ENCODE data around the gene POP7.
"Not testable (repeated sequence)": the region's sequence is repeated elsewhere in the genome, so short reads cannot be mapped to it uniquely, and the experiment has no call there.

Gene POP7

DNA sequence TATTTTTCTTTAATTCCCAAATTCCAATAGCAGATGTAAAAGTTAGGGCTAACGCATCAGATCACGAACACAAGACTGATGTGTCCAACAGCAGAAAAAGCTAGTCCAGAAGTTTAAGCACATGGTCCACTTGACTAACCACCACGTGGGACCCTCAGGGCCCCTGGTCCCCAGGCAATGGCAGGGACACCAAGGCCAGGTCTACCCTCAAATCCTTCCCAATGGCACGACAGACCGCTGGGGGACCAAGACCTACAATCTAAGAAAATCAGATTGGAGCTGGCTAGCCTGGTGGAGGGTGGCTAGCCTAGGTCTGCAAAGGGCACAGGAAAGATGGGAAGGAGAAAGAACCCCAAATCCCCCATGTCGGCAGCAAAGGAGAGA is 13.4 kb upstream of the POP7 start:
- DNase-seq (ENCODE audit: low read depth) = no peak

DNA sequence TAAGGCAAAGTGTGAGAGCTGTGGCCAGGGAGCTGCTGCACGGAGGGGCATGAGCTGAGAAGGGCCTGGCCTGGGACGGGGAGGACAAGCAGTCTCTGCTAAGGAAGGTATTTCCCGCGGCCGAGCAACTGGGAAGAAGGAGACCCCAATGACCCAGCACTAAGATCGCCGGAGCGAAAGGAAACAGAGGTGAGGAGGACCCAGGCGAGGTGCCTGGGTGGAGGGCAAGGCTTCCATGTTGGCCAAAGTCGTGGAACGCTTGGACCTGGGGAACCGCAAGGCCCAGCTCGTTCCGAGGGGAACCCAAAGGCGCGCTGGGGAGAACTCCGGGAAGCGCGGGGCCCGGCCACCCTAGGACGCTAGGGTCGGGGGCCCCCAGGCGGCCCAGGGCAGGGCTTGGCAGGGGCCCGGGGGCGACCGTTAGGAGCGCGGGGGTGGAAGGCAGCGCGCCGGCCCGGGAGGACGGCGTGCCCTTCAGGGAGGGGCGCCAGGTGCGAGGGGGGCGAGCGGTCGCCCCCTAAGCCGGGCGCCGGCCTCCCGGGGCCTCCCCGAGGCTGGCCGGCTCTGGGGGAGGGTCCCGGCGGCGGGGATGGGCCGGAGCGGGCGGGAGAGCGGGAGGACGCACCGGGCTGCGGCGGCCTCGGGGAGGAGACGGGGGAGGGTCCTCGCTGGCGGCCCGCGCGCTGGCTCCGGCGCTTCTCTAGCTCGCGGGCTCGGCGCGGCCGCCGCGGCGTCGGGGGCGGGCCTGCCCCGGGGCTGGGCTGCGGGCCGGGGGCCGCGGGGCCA is 12.4 kb upstream of the POP7 start:
- DNase-seq (ENCODE audit: low read depth) = peak; percentile 19

DNA sequence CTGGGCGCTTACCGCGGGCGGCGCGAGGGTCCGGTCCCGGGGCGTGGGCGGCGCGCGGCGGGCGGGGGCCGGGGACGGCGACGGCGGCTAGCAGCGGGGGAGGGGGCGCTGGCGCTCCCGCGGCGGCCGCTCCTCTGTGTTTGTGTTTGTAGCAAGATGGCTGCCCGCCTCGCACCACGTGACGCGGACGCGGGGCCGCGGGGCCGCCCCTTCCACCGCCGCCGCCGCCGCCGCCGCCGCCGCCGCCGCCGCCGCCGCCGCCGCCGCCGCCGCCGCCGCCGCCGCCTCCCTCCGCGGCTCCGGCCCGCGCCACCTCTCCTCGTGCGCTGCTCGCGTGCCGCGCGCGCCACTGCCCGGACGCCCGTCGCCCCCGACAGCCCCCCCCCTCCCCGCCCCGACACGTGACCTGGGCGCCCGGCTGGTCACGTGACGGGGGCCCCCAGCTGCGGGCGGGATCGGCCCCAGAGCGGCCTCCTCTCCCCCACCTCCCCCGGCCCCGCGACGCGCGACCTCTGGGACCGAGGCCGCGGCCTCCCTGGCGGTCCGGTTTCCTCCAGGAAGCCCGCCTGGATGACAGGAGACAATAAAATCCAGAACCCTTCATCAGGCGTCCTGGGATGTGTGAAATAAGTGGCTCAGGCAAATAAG is 11.7 kb upstream of the POP7 start, which contains the start of gene GIGYF1:
Gene GIGYF1 (minus strand): TSS at position 153 of the 648 bp plus-strand sequence. CDS start 6,012 bp downstream, outside the sequence.
- peak; percentile 65 for DNase-seq (ENCODE audit: low read depth)

DNA sequence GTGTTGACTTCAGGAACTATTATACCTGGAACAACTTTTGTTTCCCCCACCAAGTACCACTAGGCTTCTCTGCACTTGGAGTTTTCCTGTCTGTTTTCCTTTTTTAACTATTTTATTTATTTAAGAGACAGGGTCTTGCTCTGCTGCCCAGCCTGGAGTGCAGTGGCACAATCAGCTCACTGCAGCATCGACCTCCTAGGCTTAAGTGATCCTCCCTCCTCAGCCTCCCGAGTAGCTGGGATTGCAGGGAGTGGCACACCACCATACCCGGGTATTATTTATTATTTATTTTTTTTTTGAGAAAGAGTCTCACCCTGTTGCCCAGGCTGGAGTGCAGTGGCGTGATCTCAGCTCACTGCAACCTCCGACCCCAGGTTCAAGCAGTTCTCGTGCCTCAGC is 9.8 kb upstream of the POP7 start:
- no peak for DNase-seq (ENCODE audit: low read depth)

DNA sequence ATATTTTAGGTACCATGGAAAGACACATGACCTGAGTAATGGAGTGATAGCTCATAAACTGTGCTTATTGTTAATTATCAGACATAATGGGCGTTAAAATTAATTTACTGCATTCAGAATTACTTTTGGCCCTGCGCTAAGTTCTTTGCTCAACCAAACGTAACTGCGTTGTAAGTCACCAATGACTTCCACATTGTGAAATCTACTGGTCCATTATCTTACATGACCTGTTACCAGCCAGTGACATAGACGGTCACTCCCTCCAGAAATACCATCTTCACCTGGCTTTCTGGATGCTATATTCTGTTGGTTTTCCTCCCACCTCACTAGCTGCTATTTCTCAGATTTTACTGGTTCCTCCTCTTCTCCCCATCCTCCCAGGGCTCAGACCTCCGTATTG is 6.9 kb upstream of the POP7 start:
- no peak for DNase-seq (ENCODE audit: low read depth)

DNA sequence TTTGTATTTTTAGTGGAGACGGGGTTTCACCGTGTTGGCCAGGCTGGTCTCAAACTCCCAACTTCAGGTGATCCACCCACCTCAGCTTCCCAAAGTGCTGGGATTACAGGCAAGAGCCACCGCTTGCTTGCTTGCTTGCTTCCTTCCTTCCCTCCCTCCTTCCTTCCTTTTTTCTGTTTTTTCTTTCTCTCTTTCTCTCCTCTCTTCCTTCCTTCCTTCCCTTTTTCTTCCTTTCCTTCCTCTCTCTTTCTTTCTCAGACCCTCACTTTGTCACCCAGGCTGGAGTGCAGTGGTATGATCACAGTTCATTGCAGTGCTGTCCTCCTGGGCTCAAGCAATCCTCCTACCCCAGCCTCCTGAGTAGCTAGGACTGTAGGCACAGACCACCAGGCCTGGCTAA is 4.8 kb upstream of the POP7 start:
- DNase-seq (ENCODE audit: low read depth) = not testable (repeated sequence)

DNA sequence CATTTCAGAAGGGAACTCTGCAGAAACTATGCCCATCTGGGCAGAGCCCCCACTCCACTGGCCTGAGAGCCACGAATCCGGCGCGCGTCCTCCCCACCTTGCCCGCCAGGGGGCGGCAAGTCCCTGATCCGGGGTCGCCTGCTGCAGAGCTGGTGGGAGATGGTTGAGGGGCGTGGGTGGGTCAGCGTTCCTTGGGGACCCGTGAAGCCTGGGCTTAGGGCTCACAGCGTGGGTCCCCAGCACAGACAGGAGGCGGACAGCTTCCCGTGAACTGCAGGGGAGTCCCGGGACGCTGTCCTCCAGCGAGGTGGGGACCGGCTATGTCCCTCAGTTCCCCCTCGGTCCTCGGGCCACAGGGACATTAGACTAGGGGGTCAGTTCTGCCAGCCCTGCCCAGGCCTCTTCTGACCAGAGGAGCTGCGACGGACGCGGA is 585 bp upstream of the POP7 start:
- DNase-seq (ENCODE audit: low read depth) = peak; percentile 71

DNA sequence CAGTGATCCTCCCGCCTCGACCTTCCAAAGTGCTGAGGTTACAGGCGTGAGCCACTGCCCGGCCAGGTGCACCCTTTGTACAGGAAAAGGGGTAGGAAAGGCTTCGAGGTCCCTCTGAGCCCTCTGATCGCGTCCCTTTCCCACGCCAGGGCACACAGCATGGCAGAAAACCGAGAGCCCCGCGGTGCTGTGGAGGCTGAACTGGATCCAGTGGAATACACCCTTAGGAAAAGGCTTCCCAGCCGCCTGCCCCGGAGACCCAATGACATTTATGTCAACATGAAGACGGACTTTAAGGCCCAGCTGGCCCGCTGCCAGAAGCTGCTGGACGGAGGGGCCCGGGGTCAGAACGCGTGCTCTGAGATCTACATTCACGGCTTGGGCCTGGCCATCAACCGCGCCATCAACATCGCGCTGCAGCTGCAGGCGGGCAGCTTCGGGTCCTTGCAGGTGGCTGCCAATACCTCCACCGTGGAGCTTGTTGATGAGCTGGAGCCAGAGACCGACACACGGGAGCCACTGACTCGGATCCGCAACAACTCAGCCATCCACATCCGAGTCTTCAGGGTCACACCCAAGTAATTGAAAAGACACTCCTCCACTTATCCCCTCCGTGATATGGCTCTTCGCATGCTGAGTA is 871 bp downstream of the POP7 start:
- no peak for DNase-seq (ENCODE audit: low read depth)

DNA sequence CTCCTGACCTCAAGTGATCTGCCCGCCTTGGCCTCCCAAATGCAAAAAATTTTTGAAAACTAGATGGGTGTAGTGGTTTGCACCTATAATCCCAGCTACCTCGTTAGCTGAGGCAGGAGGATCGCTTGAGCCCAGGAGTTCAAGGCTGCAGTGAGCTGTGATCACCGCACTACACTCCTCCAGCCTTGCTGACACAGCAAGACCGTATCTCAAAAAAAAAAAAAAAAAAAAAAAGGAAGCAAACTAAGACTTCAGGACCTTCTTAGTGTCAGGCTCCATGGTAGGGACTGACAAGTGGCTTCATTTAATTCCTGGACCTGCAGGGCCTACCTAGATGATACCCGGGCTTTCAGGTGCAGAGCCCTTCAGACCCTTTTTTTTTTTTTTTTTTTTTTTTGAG is 2.5 kb downstream of the POP7 start:
- DNase-seq (ENCODE audit: low read depth) = no peak

DNA sequence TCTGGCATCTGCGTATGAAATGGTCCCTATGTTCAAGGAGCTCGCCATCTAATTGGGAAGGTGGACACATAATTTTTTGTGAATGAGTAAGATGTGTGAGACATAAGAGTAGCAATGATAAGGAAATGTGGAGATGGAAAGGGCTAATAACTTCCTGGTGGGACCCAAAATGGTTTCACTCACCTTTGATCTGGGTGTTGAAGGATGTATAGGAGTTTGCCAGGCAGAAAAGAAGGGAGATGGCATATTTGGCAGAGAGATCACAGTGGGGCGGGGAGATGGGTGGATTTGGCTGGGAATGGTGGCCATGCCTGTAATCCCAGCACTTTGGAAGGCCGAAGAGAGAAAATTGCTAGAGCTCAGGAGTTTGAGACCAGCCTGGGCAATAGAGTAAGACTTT is 4.5 kb downstream of the POP7 start:
- DNase-seq (ENCODE audit: low read depth) = no peak

DNA sequence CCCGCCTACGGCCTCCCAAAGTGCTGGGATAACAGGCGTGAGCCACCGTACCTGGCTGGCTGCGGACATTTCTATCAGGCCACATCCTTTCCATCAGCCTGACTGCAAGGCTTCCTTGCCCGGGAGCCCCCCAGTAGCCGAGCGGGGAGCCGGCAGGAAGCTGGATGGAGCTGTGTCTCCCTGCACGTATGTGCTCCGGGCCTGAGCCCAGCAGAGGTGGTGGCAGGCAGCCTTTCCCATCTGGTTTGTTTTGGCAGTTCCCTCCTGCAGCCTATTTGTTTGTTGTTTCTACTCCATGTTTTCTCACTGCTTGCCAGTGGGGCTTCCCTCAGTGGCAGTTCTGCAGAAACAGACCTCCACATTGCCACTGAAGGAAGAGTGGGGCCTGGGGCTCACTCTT is 5.4 kb downstream of the POP7 start:
- DNase-seq (ENCODE audit: low read depth) = no peak

DNA sequence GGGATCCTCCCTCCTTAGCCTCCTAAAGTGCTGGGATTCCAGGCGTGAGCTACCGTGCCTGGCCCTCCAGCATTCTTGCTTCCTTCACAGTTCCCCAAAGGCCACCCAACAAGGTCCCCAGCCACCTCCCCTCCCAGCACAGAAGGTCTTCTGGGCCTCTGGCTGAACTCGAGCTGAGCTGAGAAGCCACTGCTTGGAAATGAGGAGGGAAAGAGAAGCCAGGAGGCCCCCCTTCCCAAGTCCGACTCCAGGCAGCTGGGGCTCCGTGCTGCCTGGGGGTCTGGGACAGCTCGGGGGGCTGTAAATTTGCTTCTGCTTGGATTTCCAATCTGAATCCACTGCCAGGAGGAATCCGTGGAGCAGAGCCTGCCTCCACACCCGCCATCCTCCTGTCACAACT is 8.8 kb downstream of the POP7 start:
- DNase-seq (ENCODE audit: low read depth) = no peak

DNA sequence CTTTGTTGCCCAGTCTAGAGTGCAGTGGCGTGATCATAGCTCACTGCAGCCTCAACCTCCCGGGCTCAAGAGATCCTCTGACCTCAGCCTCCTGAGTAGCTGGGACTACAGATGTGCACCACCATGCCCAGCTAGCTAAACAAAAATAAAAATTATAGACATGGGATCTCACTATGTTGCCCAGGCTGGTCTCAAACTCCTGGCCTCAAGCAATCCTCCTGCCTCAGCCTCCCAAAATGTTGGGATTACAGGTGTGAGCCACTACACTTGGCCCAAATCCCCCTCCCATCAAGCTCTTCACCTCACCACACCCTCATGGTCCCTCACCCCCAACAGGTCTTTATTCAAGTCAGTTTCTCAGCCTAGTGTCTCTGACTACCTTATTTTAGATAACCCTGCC is 11.2 kb downstream of the POP7 start:
- not testable (repeated sequence) for DNase-seq (ENCODE audit: low read depth)

DNA sequence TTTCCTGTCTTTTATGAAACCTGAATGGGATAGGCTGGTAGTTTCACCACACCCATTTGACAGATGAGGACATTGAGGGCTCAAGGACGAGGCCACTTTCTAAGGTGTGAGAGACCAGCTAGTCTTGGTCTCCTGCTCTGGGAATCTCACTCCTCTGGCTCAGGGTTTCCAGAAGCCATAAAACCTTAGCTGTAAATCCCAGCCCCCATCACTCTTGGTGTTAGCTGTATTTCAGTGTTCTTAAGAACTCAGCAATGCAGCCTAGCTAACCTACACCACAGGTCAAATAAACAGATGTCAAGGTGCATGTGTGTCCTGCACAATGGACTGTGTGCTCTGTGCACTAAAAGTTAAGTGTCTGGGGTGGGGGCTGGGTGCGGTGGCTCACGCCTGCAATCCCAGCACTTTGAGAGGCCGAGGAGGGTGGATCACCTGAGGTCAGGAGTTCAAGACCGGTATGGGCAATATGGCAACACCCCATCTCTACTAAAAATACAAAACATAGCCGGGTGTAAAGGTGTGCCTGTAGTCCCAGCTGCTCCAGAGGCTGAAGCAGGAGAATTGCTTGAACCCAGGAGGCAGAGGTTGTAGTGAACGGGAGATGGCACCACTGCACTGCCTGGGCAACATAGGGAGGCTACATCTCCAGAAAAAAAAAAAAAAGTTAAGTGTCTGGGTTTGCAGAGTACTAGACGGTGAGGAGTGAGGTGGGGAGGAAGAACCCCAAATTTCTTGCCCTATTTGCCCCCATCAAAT is 13.8 kb downstream of the POP7 start:
- peak; percentile 69 for DNase-seq (ENCODE audit: low read depth)

DNA sequence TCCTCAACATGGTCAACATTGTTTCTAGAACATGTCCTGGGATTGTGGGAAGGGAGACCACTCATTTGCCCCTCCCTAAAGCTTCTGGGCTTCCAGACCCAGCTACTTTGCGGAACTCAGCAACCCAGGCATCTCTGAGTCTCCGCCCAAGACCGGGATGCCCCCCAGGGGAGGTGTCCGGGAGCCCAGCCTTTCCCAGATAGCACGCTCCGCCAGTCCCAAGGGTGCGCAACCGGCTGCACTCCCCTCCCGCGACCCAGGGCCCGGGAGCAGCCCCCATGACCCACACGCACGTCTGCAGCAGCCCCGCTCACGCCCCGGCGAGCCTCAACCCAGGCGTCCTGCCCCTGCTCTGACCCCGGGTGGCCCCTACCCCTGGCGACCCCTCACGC is 14.4 kb downstream of the POP7 start, which contains the start of gene EPO:
Gene EPO (plus strand): TSS at position 190 of the 392 bp plus-strand sequence. CDS start 513 bp downstream, outside the sequence.
- no peak for DNase-seq (ENCODE audit: low read depth)

DNA sequence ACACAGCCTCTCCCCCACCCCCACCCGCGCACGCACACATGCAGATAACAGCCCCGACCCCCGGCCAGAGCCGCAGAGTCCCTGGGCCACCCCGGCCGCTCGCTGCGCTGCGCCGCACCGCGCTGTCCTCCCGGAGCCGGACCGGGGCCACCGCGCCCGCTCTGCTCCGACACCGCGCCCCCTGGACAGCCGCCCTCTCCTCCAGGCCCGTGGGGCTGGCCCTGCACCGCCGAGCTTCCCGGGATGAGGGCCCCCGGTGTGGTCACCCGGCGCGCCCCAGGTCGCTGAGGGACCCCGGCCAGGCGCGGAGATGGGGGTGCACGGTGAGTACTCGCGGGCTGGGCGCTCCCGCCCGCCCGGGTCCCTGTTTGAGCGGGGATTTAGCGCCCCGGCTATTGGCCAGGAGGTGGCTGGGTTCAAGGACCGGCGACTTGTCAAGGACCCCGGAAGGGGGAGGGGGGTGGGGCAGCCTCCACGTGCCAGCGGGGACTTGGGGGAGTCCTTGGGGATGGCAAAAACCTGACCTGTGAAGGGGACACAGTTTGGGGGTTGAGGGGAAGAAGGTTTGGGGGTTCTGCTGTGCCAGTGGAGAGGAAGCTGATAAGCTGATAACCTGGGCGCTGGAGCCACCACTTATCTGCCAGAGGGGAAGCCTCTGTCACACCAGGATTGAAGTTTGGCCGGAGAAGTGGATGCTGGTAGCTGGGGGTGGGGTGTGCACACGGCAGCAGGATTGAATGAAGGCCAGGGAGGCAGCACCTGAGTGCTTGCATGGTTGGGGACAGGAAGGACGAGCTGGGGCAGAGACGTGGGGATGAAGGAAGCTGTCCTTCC is 15.0 kb downstream of the POP7 start:
- DNase-seq (ENCODE audit: low read depth) = no peak

DNA sequence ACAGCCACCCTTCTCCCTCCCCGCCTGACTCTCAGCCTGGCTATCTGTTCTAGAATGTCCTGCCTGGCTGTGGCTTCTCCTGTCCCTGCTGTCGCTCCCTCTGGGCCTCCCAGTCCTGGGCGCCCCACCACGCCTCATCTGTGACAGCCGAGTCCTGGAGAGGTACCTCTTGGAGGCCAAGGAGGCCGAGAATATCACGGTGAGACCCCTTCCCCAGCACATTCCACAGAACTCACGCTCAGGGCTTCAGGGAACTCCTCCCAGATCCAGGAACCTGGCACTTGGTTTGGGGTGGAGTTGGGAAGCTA is 15.5 kb downstream of the POP7 start:
- no peak for DNase-seq (ENCODE audit: low read depth)

DNA sequence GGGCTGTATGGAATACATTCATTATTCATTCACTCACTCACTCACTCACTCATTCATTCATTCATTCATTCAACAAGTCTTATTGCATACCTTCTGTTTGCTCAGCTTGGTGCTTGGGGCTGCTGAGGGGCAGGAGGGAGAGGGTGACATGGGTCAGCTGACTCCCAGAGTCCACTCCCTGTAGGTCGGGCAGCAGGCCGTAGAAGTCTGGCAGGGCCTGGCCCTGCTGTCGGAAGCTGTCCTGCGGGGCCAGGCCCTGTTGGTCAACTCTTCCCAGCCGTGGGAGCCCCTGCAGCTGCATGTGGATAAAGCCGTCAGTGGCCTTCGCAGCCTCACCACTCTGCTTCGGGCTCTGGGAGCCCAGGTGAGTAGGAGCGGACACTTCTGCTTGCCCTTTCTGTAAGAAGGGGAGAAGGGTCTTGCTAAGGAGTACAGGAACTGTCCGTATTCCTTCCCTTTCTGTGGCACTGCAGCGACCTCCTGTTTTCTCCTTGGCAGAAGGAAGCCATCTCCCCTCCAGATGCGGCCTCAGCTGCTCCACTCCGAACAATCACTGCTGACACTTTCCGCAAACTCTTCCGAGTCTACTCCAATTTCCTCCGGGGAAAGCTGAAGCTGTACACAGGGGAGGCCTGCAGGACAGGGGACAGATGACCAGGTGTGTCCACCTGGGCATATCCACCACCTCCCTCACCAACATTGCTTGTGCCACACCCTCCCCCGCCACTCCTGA is 16.7 kb downstream of the POP7 start:
- DNase-seq (ENCODE audit: low read depth) = no peak

DNA sequence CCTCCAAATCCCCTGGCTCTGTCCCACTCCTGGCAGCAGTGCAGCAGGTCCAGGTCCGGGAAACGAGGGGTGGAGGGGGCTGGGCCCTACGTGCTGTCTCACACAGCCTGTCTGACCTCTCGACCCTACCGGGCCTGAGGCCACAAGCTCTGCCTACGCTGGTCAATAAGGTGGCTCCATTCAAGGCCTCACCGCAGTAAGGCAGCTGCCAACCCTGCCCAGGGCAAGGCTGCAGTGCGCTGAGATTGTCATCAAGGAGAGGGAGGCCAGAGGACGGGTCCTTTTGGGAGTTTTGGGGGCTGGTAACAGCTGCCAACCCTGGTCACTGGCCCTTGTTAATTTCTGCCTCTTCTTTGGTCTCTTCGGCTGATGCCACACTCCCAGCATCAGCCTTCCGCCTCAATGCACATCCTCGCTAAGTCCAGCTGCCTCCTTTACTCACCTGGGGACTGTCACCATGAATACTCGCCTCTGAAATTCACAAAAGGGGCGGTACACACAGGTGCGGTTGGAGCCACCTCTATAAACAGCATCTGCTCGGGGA is 17.9 kb downstream of the POP7 start:
- DNase-seq (ENCODE audit: low read depth) = no peak

DNA sequence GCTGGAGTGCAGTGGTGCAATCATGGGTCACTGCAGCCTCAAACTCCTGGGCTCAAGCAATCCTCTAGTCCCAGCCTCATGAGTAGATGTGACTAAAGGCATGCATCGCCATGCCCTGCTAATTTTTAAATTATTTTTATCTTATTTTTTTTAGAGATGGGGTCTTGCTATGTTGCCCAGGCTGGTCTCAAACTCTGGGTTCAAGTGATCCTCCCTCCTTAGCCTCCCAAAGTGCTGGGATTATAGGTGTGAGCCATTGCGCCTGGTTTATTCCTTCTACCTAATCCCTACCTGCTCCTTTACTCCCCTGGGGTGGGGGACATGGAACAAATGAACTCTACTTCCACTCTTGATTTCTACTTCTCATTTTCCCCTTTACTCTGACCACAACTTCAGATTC is 18.4 kb downstream of the POP7 start:
- DNase-seq (ENCODE audit: low read depth) = not testable (repeated sequence)
